HEK293 (cell line): ENCODE results near the gene SHLD1.
A peak's percentile ranks its signal among the peaks of the same experiment; 100 is the strongest.

Experiments
- BCL11A ChIP-seq: fragments of 450-650 bp; formaldehyde crosslinking; IDR thresholded peaks from 2 replicates; pipeline ENCODE4 v1.5.1; 2016; ENCODE audit warnings: low read depth, missing biosample characterization, missing genetic modification characterization
- GLI2 ChIP-seq: fragments of 450-650 bp; formaldehyde crosslinking; IDR thresholded peaks from 2 replicates; pipeline ENCODE4; 2017; ENCODE audit warnings: missing biosample characterization, missing genetic modification characterization, low read depth, borderline replicate concordance
- GLI4 ChIP-seq: fragments of 450-650 bp; formaldehyde crosslinking; IDR thresholded peaks from 2 replicates; pipeline ENCODE4 v1.5.1; 2016; ENCODE audit warnings: missing biosample characterization, missing genetic modification characterization
- KLF17 ChIP-seq: fragments of 450-650 bp; formaldehyde crosslinking; IDR thresholded peaks from 2 replicates; pipeline ENCODE4 v1.5.1; 2016; ENCODE audit warnings: missing biosample characterization, missing genetic modification characterization
- MYNN ChIP-seq: fragments of 450-650 bp; formaldehyde crosslinking; IDR thresholded peaks from 2 replicates; pipeline ENCODE4 v1.5.1; 2016; ENCODE audit warnings: missing biosample characterization, missing genetic modification characterization, borderline replicate concordance
- MZF1 ChIP-seq: fragments of 450-650 bp; formaldehyde crosslinking; IDR thresholded peaks from 2 replicates; pipeline ENCODE4 v1.5.1; 2017; ENCODE audit warnings: missing biosample characterization, missing genetic modification characterization, borderline replicate concordance
- PRDM2 ChIP-seq: fragments of 450-650 bp; formaldehyde crosslinking; IDR thresholded peaks from 2 replicates; pipeline ENCODE4 v1.5.1; 2016; ENCODE audit warnings: missing biosample characterization, missing genetic modification characterization, borderline replicate concordance
- TRIM28 ChIP-seq: IDR thresholded peaks from 2 replicates; pipeline ENCODE4 v1.6.1; 2011; ENCODE audit warnings: low read length, control low read depth, borderline replicate concordance
- ZBTB8A ChIP-seq: fragments of 450-650 bp; formaldehyde crosslinking; IDR thresholded peaks from 2 replicates; pipeline ENCODE4 v1.5.1; 2016; ENCODE audit warnings: missing biosample characterization, missing genetic modification characterization
- ZNF184 ChIP-seq: fragments of 450-650 bp; IDR thresholded peaks from 2 replicates; pipeline ENCODE4 v1.5.1; 2018; ENCODE audit warnings: missing biosample characterization, mild to moderate bottlenecking, missing genetic modification characterization
- ZNF2 ChIP-seq: fragments of 450-650 bp; formaldehyde crosslinking; IDR thresholded peaks from 2 replicates; pipeline ENCODE4 v1.5.1; 2016; ENCODE audit warnings: missing biosample characterization, missing genetic modification characterization
- ZNF292 ChIP-seq: fragments of 450-650 bp; formaldehyde crosslinking; IDR thresholded peaks from 2 replicates; pipeline ENCODE4 v1.5.1; 2016; ENCODE audit warnings: low read depth, missing biosample characterization, missing genetic modification characterization, borderline replicate concordance
- ZNF596 ChIP-seq: fragments of 450-650 bp; IDR thresholded peaks from 2 replicates; pipeline ENCODE4 v1.5.0; 2018; ENCODE audit warnings: missing biosample characterization, mild to moderate bottlenecking, missing genetic modification characterization, moderate library complexity
- ZNF600 ChIP-seq: fragments of 450-650 bp; formaldehyde crosslinking; IDR thresholded peaks from 2 replicates; pipeline ENCODE4 v1.5.1; 2016; ENCODE audit warnings: missing biosample characterization, missing genetic modification characterization
- ZNF660 ChIP-seq: fragments of 450-650 bp; IDR thresholded peaks from 2 replicates; pipeline ENCODE4 v1.5.1; 2018; ENCODE audit warnings: missing biosample characterization, mild to moderate bottlenecking, missing genetic modification characterization
- ZNF677 ChIP-seq: fragments of 450-650 bp; IDR thresholded peaks from 2 replicates; pipeline ENCODE4 v1.5.0; 2018; ENCODE audit warnings: missing biosample characterization, mild to moderate bottlenecking, missing genetic modification characterization, moderate library complexity
- ZNF692 ChIP-seq: fragments of 450-650 bp; formaldehyde crosslinking; IDR thresholded peaks from 2 replicates; pipeline ENCODE4 v1.5.1; 2016; ENCODE audit warnings: missing biosample characterization, missing genetic modification characterization
- ZNF704 ChIP-seq: fragments of 450-650 bp; formaldehyde crosslinking; IDR thresholded peaks from 2 replicates; pipeline ENCODE4 v1.5.1; 2016; ENCODE audit warnings: missing biosample characterization, missing genetic modification characterization
- ZNF747 ChIP-seq: fragments of 450-650 bp; formaldehyde crosslinking; IDR thresholded peaks from 2 replicates; pipeline ENCODE4 v1.5.1; 2016; ENCODE audit warnings: missing biosample characterization, missing genetic modification characterization
- TF ChIP-seq, protein P1 (sequence below): fragments of 450-650 bp; formaldehyde crosslinking; IDR thresholded peaks from 2 replicates; pipeline ENCODE4 v1.5.1; 2016; ENCODE audit warnings: missing biosample characterization, missing genetic modification characterization
- TF ChIP-seq, protein P2 (sequence below): fragments of 450-650 bp; formaldehyde crosslinking; IDR thresholded peaks from 2 replicates; pipeline ENCODE4 v1.5.1; 2017; ENCODE audit warnings: missing biosample characterization, missing genetic modification characterization
- TF ChIP-seq, protein P3 (sequence below): fragments of 450-650 bp; formaldehyde crosslinking; conservative IDR thresholded peaks from 2 replicates; pipeline ENCODE4 v1.5.1; 2016; ENCODE audit warnings: low read depth, missing biosample characterization, missing genetic modification characterization

Gene SHLD1

DNA sequence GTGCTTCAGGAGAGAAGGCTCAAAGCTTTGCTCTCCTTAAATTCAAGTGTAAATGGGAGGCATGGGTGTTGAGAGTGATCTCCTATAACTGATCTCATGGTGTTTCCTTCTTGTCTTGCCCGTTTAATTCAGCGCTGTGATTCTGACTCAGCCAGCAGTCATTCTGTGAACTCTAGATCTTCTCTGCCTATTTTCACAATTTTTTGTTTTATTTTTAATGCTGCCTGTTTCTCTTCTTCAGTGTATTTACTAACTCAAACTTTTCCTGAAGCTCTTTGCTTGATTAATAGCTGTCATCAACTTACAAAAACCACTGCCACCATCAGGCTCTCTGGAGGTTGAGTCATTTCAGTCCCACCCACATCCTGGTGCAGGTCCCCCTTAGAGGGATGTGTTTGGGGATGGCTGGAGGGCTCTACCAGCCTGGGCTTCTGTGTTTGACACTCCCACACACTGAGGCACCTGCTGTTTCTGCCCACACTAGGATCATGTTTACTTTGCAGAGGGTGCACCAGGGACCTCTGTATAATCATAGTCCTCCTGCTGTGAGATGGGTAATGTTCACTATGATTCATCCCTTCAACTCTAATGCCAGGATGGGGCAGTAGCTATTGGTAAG, 94.0 kb downstream of the SHLD1 start (continued):
- TF ChIP-seq, protein P1, sequence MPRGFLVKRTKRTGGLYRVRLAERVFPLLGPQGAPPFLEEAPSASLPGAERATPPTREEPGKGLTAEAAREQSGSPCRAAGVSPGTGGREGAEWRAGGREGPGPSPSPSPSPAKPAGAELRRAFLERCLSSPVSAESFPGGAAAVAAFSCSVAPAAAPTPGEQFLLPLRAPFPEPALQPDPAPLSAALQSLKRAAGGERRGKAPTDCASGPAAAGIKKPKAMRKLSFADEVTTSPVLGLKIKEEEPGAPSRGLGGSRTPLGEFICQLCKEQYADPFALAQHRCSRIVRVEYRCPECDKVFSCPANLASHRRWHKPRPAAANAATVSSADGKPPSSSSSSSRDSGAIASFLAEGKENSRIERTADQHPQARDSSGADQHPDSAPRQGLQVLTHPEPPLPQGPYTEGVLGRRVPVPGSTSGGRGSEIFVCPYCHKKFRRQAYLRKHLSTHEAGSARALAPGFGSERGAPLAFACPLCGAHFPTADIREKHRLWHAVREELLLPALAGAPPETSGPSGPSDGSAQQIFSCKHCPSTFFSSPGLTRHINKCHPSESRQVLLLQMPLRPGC (tag by site-specific recombination): peak; percentile 78
- TF ChIP-seq GLI4 (tag by site-specific recombination): no peak
- TF ChIP-seq, protein P2, sequence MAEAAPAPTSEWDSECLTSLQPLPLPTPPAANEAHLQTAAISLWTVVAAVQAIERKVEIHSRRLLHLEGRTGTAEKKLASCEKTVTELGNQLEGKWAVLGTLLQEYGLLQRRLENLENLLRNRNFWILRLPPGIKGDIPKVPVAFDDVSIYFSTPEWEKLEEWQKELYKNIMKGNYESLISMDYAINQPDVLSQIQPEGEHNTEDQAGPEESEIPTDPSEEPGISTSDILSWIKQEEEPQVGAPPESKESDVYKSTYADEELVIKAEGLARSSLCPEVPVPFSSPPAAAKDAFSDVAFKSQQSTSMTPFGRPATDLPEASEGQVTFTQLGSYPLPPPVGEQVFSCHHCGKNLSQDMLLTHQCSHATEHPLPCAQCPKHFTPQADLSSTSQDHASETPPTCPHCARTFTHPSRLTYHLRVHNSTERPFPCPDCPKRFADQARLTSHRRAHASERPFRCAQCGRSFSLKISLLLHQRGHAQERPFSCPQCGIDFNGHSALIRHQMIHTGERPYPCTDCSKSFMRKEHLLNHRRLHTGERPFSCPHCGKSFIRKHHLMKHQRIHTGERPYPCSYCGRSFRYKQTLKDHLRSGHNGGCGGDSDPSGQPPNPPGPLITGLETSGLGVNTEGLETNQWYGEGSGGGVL (tag by site-specific recombination): peak; percentile 52; the same call in 1 of the 2 replicates
- no peak for TF ChIP-seq ZNF677 (tag by site-specific recombination)
- TF ChIP-seq ZNF704: no peak
- 0 out of 2 replicates have a peak, but pooled peaks have one; percentile 18 for TF ChIP-seq ZNF2 (tag by site-specific recombination)
- TF ChIP-seq ZNF596 (tag by site-specific recombination): no peak
- peak; percentile 32; the same call in 1 of the 2 replicates for TF ChIP-seq ZNF692 (tag by site-specific recombination)
- no peak for TF ChIP-seq ZNF747 (tag by site-specific recombination)
- peak; percentile 81 for TF ChIP-seq ZNF600
- TF ChIP-seq MZF1 (tag by site-specific recombination): peak; percentile 98
- no peak for TF ChIP-seq ZNF292 (tag by site-specific recombination)
- peak; percentile 50 for TF ChIP-seq ZBTB8A
- TF ChIP-seq TRIM28: 0 out of 2 replicates have a peak, but pooled peaks have one; percentile 33
- no peak for TF ChIP-seq MYNN (tag by site-specific recombination)
- TF ChIP-seq KLF17 (tag by site-specific recombination): peak; percentile 88
- peak; percentile 71 for TF ChIP-seq GLI2
- TF ChIP-seq, protein P3, sequence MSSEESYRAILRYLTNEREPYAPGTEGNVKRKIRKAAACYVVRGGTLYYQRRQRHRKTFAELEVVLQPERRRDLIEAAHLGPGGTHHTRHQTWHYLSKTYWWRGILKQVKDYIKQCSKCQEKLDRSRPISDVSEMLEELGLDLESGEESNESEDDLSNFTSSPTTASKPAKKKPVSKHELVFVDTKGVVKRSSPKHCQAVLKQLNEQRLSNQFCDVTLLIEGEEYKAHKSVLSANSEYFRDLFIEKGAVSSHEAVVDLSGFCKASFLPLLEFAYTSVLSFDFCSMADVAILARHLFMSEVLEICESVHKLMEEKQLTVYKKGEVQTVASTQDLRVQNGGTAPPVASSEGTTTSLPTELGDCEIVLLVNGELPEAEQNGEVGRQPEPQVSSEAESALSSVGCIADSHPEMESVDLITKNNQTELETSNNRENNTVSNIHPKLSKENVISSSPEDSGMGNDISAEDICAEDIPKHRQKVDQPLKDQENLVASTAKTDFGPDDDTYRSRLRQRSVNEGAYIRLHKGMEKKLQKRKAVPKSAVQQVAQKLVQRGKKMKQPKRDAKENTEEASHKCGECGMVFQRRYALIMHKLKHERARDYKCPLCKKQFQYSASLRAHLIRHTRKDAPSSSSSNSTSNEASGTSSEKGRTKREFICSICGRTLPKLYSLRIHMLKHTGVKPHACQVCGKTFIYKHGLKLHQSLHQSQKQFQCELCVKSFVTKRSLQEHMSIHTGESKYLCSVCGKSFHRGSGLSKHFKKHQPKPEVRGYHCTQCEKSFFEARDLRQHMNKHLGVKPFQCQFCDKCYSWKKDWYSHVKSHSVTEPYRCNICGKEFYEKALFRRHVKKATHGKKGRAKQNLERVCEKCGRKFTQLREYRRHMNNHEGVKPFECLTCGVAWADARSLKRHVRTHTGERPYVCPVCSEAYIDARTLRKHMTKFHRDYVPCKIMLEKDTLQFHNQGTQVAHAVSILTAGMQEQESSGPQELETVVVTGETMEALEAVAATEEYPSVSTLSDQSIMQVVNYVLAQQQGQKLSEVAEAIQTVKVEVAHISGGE (tag by site-specific recombination): no peak
- peak; percentile 80 for TF ChIP-seq BCL11A (tag by site-specific recombination)
- peak; percentile 62; the same call in 1 of the 2 replicates for TF ChIP-seq ZNF184 (tag by site-specific recombination)
- TF ChIP-seq PRDM2 (tag by site-specific recombination): no peak
- no peak for TF ChIP-seq ZNF660 (tag by site-specific recombination)
